ENCODE results near the gene RABGAP1L.

Gene RABGAP1L

DNA sequence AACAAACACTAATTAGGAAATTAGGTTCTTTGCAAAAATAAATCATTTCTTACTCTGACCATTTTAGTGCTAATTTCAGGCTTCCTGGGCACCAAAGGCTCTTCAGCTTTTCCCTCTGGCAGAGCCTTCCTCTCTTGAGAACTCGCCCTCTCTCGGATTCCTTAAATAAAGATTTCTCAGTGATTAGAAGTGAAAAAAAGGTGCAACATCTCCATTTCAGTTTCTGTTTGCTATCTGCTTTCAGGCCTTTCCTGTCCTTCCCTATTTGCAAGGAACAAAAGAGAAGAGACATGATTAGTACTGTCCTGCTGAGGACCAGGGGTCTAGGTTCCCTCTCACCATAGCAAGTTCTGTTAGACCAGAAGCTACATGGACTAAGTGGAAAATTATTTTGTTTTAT is 812.6 kb downstream of the RABGAP1L start:
- H3K36me3 ChIP-seq (ENCODE audit: insufficient read depth, low read length): no peaks in the 10 kb centered on the region
- H3K27me3 ChIP-seq (ENCODE audit: insufficient read depth, low read length): no peaks in the 10 kb centered on the region
- no peaks in the 10 kb centered on the region for H3K9me3 ChIP-seq (ENCODE audit: low read length)
- H3K4me3 ChIP-seq (ENCODE audit: low read length): no peak overlapping the region
- peaks cover 2% of the 10 kb centered on the region for H3K4me1 ChIP-seq (ENCODE audit: insufficient read depth, low read length)
- no peak overlapping the region for H2AFZ ChIP-seq (ENCODE audit: low read depth, low read length)

DNA sequence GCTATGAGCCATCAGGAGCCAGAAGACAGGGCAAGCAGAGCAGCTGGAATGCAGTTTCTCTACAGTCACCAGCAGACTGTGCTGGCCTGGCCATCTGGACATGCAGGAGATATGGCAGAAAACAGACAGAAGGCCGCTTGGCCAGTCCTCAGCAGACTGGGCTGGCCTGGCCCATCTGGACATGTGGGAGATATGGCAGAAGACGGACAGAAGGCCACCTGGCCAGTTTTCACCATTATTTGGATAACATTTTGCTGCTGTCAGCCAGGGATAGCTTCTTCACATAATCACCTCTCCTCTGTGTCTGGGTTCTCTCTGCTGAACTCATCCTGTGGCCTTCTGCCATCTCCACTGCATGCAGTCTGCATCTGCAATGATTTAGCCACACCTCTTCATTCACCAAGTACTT is 815.4 kb downstream of the RABGAP1L start:
- Histone ChIP-seq H3K4me3 (ENCODE audit: low read length) (no peak overlapping the region), H2AFZ (ENCODE audit: low read depth, low read length) (no peak overlapping the region), H3K9me3 (ENCODE audit: low read length) (no peaks in the 10 kb centered on the region), H3K27me3 (ENCODE audit: insufficient read depth, low read length) (no peaks in the 10 kb centered on the region), H3K4me1 (ENCODE audit: insufficient read depth, low read length) (no peaks in the 10 kb centered on the region), H3K36me3 (ENCODE audit: insufficient read depth, low read length) (no peaks in the 10 kb centered on the region)

DNA sequence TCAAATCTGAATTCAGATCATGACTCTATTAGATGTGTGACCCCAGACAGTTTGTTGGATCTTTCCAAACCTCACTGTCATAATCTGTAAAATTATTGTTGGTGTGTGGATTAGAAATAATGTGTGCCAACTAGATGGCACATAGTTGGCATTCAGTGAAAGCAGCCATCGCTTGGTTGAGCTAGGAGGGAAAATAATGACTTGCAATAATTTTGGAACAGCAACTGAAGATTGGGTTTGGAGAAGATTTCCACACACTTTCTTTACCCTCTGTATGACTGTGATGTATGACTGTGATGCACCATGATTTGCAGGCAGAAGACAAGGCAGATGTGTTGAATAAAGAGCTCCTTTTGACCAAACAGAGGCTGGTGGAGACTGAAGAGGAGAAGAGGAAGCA is 816.4 kb downstream of the RABGAP1L start:
- H3K9me3 ChIP-seq (ENCODE audit: low read length): no peaks in the 10 kb centered on the region
- H3K4me3 ChIP-seq (ENCODE audit: low read length): no peak overlapping the region
- H3K4me1 ChIP-seq (ENCODE audit: insufficient read depth, low read length): no peaks in the 10 kb centered on the region
- H3K36me3 ChIP-seq (ENCODE audit: insufficient read depth, low read length): no peaks in the 10 kb centered on the region
- H3K27me3 ChIP-seq (ENCODE audit: insufficient read depth, low read length): no peaks in the 10 kb centered on the region
- H2AFZ ChIP-seq (ENCODE audit: low read depth, low read length): no peak overlapping the region

DNA sequence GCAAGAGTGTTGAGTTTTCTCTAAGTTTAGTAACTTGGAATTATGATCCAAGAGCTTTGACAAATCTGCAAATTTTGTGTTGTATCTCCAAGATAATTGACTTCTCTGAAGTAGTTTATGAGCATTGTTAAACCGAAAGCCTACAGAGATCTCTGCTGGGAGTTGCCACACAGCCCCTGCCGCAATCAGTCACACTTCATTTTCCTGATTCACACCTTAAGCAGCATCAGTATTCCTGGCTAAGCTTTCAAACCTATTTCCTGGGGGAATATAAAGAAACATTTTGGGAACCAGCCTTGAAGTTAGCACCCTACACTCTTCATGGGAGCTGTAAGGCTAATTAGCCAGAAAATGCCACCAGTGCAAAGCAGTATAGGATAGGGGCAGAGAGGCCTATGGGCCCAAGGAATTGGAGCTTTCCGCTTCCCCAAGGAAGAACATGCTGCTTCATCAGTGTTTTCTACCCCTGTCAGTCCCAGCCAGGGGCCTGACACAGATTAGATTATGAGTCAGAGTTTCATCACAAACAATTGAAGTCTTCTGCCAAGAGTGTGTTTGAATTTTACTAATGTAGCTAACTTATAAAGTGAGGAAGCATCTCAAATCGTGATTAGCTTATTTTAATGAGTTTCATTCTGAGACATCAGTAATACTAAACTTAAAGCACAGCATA is 817.3 kb downstream of the RABGAP1L start:
- Histone ChIP-seq H3K4me3 (ENCODE audit: low read length) (no peak overlapping the region), H3K36me3 (ENCODE audit: insufficient read depth, low read length) (no peaks in the 10 kb centered on the region), H3K27me3 (ENCODE audit: insufficient read depth, low read length) (no peaks in the 10 kb centered on the region), H2AFZ (ENCODE audit: low read depth, low read length) (no peak overlapping the region), H3K9me3 (ENCODE audit: low read length) (no peaks in the 10 kb centered on the region), H3K4me1 (ENCODE audit: insufficient read depth, low read length) (no peaks in the 10 kb centered on the region)

DNA sequence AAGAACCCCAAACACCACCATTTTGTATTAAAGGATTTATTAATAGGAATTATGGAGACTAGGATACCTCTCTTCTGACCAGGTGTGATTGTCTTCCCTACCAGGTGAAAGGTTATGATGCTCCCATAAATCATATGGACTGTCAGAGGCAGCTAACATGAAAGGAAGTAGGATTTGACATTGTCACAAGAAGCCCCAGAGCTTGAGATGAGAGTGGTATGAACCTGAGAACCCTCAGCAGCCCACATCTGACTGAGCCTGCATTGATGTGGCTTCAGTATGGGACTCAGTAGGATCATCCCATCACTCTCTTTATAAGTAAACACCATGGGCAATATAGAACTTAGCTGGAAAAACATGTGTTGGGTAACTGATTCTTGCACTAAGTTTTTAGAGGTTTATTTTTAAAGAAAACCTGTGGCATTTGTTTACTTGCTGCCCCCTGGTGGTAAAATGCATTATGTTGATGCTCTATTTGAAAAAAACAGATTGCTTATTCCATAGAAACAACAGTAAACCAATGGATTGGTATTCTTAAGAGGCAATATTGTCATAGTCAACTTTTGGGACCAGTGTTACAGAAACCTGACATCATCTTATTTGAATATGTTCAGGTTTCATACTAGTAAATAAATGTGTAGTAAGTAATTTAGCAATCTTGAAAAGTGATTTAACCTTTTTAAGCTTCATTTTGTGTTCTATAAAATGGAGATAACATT is 823.8 kb downstream of the RABGAP1L start:
- Histone ChIP-seq H3K4me1 (ENCODE audit: insufficient read depth, low read length) (no peaks in the 10 kb centered on the region), H3K27me3 (ENCODE audit: insufficient read depth, low read length) (no peaks in the 10 kb centered on the region), H2AFZ (ENCODE audit: low read depth, low read length) (no peak overlapping the region), H3K4me3 (ENCODE audit: low read length) (no peak overlapping the region), H3K9me3 (ENCODE audit: low read length) (no peaks in the 10 kb centered on the region), H3K36me3 (ENCODE audit: insufficient read depth, low read length) (no peaks in the 10 kb centered on the region)

DNA sequence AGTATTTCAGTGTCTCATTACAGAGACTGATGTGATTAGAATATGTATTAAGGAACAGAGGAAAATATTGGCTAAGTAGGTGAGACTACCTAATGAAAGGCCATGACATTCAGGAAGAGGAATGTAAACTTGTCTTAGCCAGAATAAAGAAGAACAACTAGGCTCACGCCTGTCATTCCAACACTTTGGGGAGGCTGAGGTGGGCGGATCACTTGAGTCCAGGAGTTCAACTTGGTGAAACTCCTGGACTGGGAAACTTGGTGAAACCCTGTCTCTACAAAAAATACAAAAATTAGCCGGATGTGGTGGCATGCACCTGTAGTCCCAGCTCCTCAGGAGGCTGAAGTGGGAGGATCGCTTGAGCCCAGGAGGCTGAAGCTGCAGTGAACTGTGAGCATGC is 825.6 kb downstream of the RABGAP1L start:
- H3K4me1 ChIP-seq (ENCODE audit: insufficient read depth, low read length): no peaks in the 10 kb centered on the region
- no peak overlapping the region for H3K4me3 ChIP-seq (ENCODE audit: low read length)
- H3K9me3 ChIP-seq (ENCODE audit: low read length): no peaks in the 10 kb centered on the region
- no peak overlapping the region for H2AFZ ChIP-seq (ENCODE audit: low read depth, low read length)
- H3K36me3 ChIP-seq (ENCODE audit: insufficient read depth, low read length): no peaks in the 10 kb centered on the region
- H3K27me3 ChIP-seq (ENCODE audit: insufficient read depth, low read length): no peaks in the 10 kb centered on the region

DNA sequence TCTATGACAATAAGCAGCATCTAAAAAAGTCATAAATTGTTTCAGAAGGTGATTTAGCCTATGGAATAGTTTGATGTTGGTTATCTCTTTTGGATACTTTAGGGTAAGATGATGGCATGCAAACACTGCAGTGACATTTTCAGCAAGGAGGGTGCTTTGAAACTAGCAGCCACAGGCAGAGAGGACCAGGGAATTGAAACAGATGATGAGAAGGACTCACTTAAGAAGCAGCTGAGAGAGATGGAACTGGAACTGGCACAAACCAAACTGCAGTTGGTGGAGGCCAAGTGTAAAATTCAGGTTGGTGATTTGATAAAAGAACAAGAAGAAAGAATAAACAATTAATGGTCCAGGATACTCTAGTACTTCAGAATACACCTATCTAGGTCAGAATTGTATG is 829.2 kb downstream of the RABGAP1L start:
- Histone ChIP-seq H3K9me3 (ENCODE audit: low read length) (no peaks in the 10 kb centered on the region), H3K27me3 (ENCODE audit: insufficient read depth, low read length) (no peaks in the 10 kb centered on the region), H3K4me1 (ENCODE audit: insufficient read depth, low read length) (no peaks in the 10 kb centered on the region), H3K36me3 (ENCODE audit: insufficient read depth, low read length) (peaks cover 5% of the 10 kb centered on the region), H3K4me3 (ENCODE audit: low read length) (no peak overlapping the region), H2AFZ (ENCODE audit: low read depth, low read length) (no peak overlapping the region)

DNA sequence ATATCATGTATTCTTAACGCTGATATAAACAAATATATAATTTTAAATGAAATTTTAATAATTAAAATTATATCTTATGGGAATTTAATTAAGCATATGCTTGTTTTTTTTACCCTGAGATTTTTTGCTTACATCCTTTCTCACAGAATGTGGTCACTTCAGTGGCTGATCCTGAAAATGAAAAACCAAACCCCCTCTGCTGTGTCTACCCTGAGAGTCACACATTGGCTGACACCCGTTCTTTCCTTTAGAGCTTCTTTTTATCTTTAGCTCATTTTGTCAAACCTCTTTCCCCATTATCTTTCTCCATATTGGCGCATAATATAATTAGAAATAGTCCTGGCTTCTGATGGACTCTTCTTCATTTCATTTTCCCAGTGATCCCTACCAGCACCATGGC is 829.7 kb downstream of the RABGAP1L start:
- Histone ChIP-seq H3K9me3 (ENCODE audit: low read length) (no peaks in the 10 kb centered on the region), H3K27me3 (ENCODE audit: insufficient read depth, low read length) (no peaks in the 10 kb centered on the region)

DNA sequence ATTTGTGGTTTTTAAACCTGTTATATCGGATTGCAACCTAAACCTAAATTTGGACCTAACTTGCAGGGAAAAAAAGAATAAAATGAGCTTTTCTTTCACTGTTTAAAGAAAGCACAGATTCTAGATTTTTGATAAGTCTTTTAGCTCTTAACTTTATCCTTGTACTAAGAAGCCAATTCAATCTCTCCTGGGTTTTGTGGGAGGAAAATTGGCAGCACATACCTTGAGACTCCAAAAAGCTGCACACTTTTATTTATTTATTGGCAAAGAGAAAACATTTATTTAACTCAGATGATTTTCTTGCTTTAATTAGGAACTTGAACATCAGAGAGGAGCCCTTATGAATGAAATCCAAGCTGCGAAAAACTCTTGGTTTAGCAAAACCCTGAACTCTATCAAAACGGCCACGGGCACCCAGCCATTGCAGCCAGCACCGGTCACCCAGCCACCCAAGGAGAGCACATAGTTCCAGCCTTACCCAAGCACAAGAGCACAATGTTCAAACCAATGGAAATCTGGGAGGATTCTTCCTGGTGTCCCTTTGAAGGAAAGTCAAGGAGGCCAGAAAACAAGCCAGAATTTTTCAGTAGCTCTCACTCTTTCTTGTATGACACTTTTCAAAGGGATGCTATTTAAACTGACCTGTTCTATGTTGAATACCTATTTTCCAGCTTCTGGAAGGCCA is 830.4 kb downstream of the RABGAP1L start:
- no peak overlapping the region for H2AFZ ChIP-seq (ENCODE audit: low read depth, low read length)
- no peaks in the 10 kb centered on the region for H3K27me3 ChIP-seq (ENCODE audit: insufficient read depth, low read length)
- H3K36me3 ChIP-seq (ENCODE audit: insufficient read depth, low read length): peaks cover 5% of the 10 kb centered on the region
- no peaks in the 10 kb centered on the region for H3K4me1 ChIP-seq (ENCODE audit: insufficient read depth, low read length)
- H3K4me3 ChIP-seq (ENCODE audit: low read length): no peak overlapping the region
- no peaks in the 10 kb centered on the region for H3K9me3 ChIP-seq (ENCODE audit: low read length)

More for the DNA sequence above, 829.7 kb downstream of the RABGAP1L start:
- no peak overlapping the region for H2AFZ ChIP-seq (ENCODE audit: low read depth, low read length)
- H3K4me3 ChIP-seq (ENCODE audit: low read length): no peak overlapping the region
- no peaks in the 10 kb centered on the region for H3K4me1 ChIP-seq (ENCODE audit: insufficient read depth, low read length)
- H3K36me3 ChIP-seq (ENCODE audit: insufficient read depth, low read length): peaks cover 5% of the 10 kb centered on the region

DNA sequence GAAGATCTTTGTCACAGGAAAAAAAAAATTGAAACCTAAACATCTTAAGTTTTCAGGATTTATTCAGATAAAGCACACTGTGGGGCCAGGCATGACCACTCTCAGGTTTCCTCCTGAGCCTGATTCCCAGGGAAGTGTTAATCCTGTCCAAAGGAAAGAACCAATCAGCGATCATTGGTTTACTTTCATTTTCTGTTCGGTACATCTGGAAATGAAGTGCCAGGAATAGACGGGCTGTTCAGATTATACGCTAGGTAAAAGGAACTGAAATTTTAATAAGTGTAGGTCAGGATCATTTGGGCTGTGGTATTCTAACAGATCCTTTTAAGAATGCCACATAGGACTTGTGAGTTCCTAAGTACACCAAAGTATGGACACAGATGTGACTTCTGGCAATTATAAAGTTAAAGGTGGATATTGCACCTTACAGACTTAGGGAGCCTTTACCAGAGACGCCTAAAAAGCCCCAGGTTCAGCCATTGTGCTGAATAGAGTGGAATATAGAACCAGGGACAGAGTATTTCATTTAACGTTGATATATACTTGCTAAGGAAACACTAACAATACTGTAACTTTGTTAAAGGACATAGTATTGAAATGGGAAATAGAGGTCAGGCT is 831.2 kb downstream of the RABGAP1L start:
- Histone ChIP-seq H3K36me3 (ENCODE audit: insufficient read depth, low read length) (peaks cover 5% of the 10 kb centered on the region), H3K27me3 (ENCODE audit: insufficient read depth, low read length) (no peaks in the 10 kb centered on the region), H3K9me3 (ENCODE audit: low read length) (no peaks in the 10 kb centered on the region), H3K4me3 (ENCODE audit: low read length) (no peak overlapping the region), H3K4me1 (ENCODE audit: insufficient read depth, low read length) (no peaks in the 10 kb centered on the region), H2AFZ (ENCODE audit: low read depth, low read length) (no peak overlapping the region)

DNA sequence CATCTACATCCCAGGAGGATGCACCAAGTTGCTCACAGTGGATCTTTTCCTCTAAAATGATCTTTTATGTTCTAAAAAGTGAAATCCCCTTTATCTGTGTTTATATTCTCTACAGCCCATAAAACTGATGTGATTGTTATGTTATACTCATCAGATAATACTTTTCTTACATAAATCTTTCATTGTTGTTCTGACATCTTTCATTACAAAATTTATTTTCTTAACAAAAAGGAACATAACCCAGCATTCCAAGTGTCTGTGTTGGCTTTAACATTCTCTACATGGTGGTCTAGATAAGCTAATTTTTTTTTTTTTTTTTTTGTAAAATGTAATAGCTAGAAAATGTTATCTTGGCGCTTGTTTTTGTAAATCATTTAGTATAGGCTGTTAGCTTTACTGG is 832.2 kb downstream of the RABGAP1L start:
- no peak overlapping the region for H2AFZ ChIP-seq (ENCODE audit: low read depth, low read length)
- H3K9me3 ChIP-seq (ENCODE audit: low read length): no peaks in the 10 kb centered on the region
- no peak overlapping the region for H3K4me3 ChIP-seq (ENCODE audit: low read length)
- no peaks in the 10 kb centered on the region for H3K4me1 ChIP-seq (ENCODE audit: insufficient read depth, low read length)
- H3K36me3 ChIP-seq (ENCODE audit: insufficient read depth, low read length): peaks cover 5% of the 10 kb centered on the region
- no peaks in the 10 kb centered on the region for H3K27me3 ChIP-seq (ENCODE audit: insufficient read depth, low read length)

DNA sequence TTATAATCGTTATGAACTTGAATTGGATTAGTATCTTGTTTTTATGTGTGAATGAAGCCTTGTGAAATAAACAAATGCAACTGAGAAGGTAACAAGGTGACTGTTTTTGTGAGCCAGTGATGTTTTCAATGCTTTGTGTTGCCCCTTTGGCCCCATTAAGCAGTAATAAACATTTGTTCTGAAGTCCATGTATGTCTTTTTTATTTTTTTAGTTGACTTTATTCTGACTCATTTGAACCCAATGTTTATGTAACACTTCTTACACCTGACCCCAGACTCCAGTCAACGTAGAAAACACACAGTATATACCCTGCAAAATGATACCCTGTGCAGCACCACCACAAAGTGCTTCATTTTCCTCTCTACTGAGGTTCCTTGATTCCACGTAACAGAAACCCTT is 835.8 kb downstream of the RABGAP1L start:
- Histone ChIP-seq H3K36me3 (ENCODE audit: insufficient read depth, low read length) (peaks cover 5% of the 10 kb centered on the region), H3K4me3 (ENCODE audit: low read length) (no peak overlapping the region), H2AFZ (ENCODE audit: low read depth, low read length) (no peak overlapping the region), H3K4me1 (ENCODE audit: insufficient read depth, low read length) (peaks cover 5% of the 10 kb centered on the region), H3K9me3 (ENCODE audit: low read length) (no peaks in the 10 kb centered on the region), H3K27me3 (ENCODE audit: insufficient read depth, low read length) (no peaks in the 10 kb centered on the region)

DNA sequence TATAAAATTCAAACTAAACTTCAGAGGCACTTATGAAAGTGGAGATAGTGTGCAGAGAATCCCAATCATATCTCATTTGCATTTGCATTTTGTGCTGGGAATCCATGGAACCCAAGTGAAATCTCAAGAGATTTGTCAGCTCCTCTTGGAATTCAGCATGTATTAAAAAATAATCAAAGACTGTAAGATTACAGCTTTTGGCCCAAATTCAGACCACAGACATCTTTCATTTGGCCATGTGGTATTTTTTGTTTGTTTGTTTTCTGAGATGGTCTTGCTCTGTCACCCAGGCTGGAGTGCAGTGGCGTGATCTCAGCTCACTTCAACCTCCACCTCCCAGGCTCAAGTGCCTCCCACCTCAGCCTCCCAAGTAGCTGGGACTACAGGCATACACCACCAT is 836.6 kb downstream of the RABGAP1L start:
- H3K36me3 ChIP-seq (ENCODE audit: insufficient read depth, low read length): no peaks in the 10 kb centered on the region
- H3K9me3 ChIP-seq (ENCODE audit: low read length): no peaks in the 10 kb centered on the region
- no peaks in the 10 kb centered on the region for H3K27me3 ChIP-seq (ENCODE audit: insufficient read depth, low read length)
- H2AFZ ChIP-seq (ENCODE audit: low read depth, low read length): no peak overlapping the region
- no peak overlapping the region for H3K4me3 ChIP-seq (ENCODE audit: low read length)
- peaks cover 7% of the 10 kb centered on the region for H3K4me1 ChIP-seq (ENCODE audit: insufficient read depth, low read length)

All from neuron (in vitro differentiated cells).